ENCODE measurements around the gene MBTPS1.
A peak's percentile ranks its signal among the peaks of the same experiment; 100 is the strongest.

Gene MBTPS1

GRCh38 chr16:84071121-84071520, 45.6 kb downstream of the MBTPS1 start:
- no peak for DNase-seq

DNA sequence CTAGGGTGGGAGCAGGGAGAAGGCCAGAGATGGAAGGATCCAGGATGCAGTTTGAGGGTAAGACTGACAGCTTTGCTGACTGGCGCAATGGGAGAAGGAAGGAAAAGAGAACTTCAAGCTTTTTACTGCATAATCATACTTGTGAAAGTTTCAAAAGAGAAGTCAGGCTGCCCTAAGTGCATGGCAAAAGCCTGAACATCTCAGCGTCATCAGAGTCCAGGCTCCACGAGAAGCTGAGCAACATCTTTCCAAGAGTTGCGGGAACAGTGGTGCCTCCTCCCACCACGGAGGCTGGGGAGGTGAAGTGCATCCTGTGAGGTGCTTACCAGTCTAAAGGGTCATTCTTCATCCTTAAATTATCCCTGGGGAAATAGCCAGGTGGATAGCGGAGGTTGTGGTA, 47.2 kb downstream of the MBTPS1 start:
- no peak for DNase-seq

DNA sequence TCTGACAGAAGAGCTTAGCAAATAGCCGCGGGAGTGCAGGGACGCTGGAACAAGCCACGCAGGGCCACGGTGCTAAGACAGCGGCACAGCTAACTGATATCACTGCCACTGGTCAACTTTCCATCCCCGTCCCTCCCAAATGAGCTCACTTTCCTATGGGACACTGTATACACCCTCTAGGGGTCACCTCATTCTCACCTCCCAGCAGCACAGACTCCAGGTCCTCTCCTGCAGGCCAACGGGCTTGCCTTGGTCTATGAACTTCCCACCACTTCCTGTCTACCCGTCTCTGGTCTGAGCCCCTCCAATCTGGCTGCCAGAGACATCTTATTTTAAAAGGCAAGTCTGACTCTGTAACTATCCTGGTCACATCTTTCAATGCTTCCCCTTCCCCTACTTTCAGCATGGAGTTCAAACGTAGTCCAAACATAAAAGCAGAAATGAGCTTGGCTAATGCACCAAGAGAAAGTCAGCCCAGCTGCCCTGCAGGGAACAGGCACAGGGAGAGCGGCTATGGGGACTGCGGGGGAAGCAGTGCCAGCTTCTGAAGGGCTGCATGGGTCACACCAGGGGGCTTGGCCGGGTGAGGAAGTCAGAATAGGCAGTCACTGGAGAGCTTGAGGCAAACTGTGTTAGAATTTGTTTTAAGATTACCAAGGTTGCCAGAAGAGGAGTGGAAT, 47.8 kb downstream of the MBTPS1 start:
- DNase-seq: no peak

- DNase-seq: no peak
Measured at GRCh38 chr16:84068041-84068440, 48.7 kb downstream of the MBTPS1 start.

- DNase-seq: no peak
Measured at GRCh38 chr16:84067640-84068039, 49.1 kb downstream of the MBTPS1 start.

GRCh38 chr16:84065536-84066132, 51.1 kb downstream of the MBTPS1 start:
- peak; percentile 32 for DNase-seq

GRCh38 chr16:84063980-84064379, 52.8 kb downstream of the MBTPS1 start:
- no peak for DNase-seq

GRCh38 chr16:84062734-84063640, 53.8 kb downstream of the MBTPS1 start:
- peak; percentile 70 for DNase-seq

DNA sequence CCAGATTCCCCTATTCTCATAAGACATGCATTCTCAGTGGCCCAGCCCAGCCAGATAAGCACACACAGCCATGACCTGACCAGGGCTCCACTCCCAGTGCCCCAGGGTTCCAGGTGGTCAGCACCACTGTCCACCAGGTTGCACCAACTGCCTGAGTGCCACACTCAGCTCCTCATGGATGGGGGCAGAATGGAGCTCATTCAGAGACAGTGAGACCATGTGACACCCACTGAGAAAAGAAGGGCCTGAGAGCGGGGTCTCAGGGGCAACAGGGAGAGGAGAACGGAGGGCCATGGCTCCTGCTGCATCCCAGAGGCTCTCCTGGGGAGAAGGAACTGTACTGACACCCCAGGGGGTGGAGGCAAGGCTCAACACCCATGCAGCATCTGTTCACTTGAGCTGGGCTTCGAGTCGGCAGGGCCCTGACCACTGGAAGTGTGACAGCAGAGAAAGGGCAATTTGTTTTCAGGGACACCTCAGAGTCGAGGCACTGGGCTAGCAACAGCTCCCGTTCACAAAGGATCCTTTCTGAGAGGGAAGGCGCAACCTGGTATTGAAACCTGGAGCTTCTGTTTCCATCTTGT, 55.4 kb downstream of the MBTPS1 start:
- no peak for DNase-seq

DNA sequence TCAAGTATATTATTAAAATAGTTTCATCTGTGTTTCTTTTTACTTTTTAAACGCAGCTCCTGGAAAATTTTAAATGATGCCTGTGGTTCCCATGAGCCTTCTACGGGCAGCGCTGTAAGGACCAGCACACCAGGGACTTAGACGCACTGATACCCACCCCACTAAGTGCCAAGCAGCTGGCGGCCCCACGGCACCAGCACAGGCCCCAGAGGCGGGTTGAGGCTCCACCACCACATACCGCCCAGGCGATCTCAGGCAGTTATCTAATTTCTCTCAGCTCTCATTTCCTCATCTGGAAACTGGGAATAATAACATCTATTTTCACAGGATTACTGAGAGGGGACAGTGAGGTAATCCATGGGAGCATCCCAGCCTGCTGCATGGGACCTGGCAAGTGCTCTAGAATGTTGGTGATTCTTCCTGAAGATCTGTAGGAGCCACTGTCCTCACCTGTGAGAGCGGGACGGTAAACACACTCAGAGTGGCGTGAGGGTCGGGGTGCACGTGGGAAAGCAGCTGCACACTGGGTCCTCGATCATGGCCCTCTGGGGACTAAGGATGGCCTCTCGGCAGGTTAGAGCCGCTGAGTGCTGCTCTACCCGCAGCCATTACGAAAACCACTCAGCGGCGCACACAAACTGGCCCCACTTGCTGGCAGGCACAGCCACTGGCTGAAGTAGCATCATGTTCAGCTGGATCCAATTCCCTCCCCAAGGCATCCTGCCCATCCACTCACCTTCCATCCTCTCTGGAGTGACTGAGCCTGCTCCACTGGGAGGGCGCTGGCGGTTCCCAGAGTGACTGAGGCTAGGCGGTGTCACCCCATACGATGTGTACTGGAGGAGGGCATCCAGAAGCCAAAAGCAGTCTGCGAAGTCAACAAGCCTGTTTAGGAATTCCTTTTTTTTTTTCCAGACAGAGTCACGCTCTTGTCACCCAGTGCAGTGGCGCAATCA, 56.5 kb downstream of the MBTPS1 start:
- DNase-seq: no peak

GRCh38 chr16:84059111-84059510, 57.6 kb downstream of the MBTPS1 start:
- no peak for DNase-seq

DNA sequence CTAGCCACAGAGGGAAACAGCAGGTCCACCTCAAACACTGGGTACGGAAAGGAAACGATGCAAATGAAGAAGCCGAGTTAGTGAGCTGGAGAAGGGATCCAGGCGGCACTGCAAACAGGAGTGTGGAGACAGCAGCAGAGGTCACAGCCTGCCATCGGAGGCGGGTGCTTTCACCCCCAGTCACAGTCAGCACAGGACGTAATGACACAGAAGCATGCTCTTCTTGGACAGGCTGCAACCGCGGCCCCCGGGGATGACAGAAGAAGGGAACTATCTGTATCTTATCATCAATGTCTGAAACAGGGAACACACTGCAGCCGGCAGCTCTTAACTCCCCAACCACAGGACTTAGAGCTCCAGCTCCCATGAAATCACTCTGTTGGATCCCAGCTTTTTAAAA, 58.1 kb downstream of the MBTPS1 start:
- no peak for DNase-seq

- DNase-seq: no peak
Measured at GRCh38 chr16:84058211-84058610, 58.5 kb downstream of the MBTPS1 start.

GRCh38 chr16:84056933-84057332, 59.8 kb downstream of the MBTPS1 start:
- no peak for DNase-seq

- DNase-seq: no peak
Measured at GRCh38 chr16:84055801-84056634, 60.7 kb downstream of the MBTPS1 start.

- DNase-seq: no peak
Measured at GRCh38 chr16:84055366-84055765, 61.4 kb downstream of the MBTPS1 start.

GRCh38 chr16:84054916-84055315, 61.8 kb downstream of the MBTPS1 start:
- DNase-seq: no peak

DNA sequence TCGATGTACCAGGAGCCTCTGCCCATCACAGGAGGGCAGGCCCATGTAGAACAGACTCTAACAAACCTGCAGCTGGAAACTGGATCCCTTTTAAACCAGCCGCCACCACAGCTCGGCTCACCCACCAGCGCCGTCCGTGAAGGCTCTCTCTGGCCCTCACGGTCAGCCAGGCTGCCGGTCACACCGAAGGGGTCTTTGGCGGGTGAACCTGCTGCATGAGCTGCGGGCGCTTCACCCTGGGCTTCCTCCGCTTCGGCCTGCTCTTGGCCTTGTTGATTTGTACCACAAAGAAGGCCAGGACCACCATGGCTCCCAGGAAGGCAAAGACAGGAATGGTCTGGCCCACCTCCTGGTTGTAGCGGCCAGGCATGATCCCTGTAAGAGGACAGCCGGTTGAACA, 62.5 kb downstream of the MBTPS1 start:
- no peak for DNase-seq

DNA sequence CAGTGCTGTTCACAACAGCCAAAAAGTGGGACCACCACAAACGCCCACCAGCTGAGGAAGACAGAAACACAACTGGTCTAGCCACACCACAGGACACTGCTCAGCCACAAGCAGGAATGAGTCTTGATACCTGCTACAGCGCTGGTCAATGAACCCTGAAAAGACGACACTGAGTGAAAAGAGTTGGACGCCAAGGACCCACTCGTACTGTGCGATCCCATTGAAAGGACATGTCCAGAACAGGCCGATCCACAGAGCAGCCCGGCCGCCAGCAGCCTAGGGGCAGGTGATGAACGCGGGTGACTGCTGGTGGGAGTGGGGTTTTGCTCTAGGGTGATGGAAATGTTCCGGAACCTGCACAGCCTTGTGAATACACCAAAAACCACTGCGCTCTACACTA, 63.5 kb downstream of the MBTPS1 start:
- no peak for DNase-seq

DNA sequence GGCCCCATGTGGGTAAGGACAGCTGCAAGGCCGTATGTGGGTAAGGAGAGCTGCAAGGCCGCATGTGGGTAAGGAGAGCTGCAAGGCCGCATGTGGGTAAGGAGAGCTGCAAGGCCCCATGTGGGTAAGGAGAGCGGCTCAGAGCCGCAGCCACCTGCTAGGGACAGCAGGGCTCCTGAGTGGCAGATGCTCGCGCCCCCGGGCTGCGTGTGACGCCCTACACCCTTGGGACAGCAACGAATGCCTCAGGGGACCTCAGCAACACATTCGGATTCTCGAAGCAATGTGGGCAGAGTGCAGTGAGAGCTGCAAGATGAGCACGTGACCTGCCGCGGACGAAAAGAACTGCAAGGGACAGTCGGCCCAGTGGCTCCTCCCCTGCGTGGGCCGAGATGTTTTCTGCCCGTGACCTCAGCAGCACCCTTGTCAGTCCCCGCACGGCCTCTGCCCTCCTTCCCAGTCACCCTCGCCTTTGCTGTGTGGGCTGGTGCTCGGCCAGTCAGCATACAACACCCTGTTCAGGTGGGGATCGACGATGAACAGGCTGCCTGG, 64.6 kb downstream of the MBTPS1 start:
- no peak for DNase-seq

GRCh38 chr16:84050316-84050715, 66.4 kb downstream of the MBTPS1 start:
- no peak for DNase-seq

Data from stimulated activated CD4-positive, alpha-beta T cell treated with anti-CD3 and anti-CD28 coated beads, Interleukin-4, amount 100 ng/mL, for 1 hour (primary cell).